ENCODE data around the gene CLIC4.

DNA sequence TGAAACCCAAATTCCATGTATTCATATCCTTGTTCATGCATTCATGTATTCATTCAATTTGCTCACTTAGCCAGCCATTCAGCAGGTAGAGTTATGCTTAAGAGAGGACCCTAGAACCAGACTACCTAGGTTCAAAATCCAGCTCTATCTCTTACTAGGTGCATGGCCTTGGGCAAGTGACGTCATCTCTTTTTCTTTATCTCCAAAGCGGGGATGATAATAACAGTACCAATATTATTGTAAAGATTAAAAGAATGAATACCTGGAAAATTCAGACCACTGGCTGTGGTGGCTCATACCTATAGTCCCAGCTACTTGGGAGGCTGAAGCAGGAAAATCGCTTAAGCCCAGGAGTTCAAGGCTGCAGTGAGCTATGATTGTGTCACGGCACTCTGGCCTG is 33.9 kb upstream of the CLIC4 start:
- TF ChIP-seq SMAD4 (CRISPR knock-in tag; conservative IDR thresholded peaks at IDR 0.05) (no peak), HDAC8 (tag; IDR thresholded peaks at IDR 0.05) (no peak), RCOR1 (IDR thresholded peaks at IDR 0.05; ENCODE audit: borderline replicate concordance in 1 of 2, low read depth in 2 of 2, low read length in 2 of 2) (no peak), NRF1 (conservative IDR thresholded peaks at IDR 0.05 in 1 of 2, IDR thresholded peaks at IDR 0.05 in 1 of 2) (no peak), CTCF (IDR thresholded peaks at IDR 0.05 in 2 of 3, conservative IDR thresholded peaks at IDR 0.05 in 1 of 3; ENCODE audit: insufficient read depth in 2 of 3, low read depth in 1 of 3, low read length in 3 of 3) (no peak), SMC3 (conservative IDR thresholded peaks at IDR 0.05; ENCODE audit: insufficient read depth, low read depth, low read length) (no peak), FOXP4 (CRISPR knock-in tag; IDR thresholded peaks at IDR 0.05; ENCODE audit: borderline replicate concordance) (no peak), BRF1 (IDR thresholded peaks at IDR 0.05; ENCODE audit: borderline replicate concordance, extremely low read depth, insufficient read length) (no peak), CEBPB (tag; IDR thresholded peaks at IDR 0.05) (no peak), TEAD4 (IDR thresholded peaks at IDR 0.05; ENCODE audit: low read length) (no peak), TEAD4 (CRISPR knock-in tag; IDR thresholded peaks at IDR 0.05; ENCODE audit: borderline replicate concordance) (no peak), USF1 (CRISPR knock-in tag; IDR thresholded peaks at IDR 0.05) (no peak), TAF1 (IDR thresholded peaks at IDR 0.05; ENCODE audit: control insufficient read depth, extremely low read depth, insufficient read depth, low read length, severe bottlenecking) (no peak), ZBTB33 (CRISPR knock-in tag; IDR thresholded peaks at IDR 0.05) (no peak), RB1 (IDR thresholded peaks at IDR 0.05; ENCODE audit: low read depth) (no peak)

Measured in K562 (cell line).